Mucosa of stomach (tissue), 1 donor: ENCODE measurements around the gene XIRP2.

Source experiments
- H3K27me3 ChIP-seq: one replicate; pipeline ENCODE4 v1.7.0; 2013; ENCODE audit warnings: mild to moderate bottlenecking, low read length; ENCODE audit not compliant: control insufficient read depth, insufficient read depth
- H3K36me3 ChIP-seq: one replicate; pipeline ENCODE4 v1.7.0; 2013; ENCODE audit warnings: low read length; ENCODE audit not compliant: control insufficient read depth, insufficient read depth
- H3K4me1 ChIP-seq: one replicate; pipeline ENCODE4 v1.7.0; 2013; ENCODE audit warnings: mild to moderate bottlenecking, low read length; ENCODE audit not compliant: control insufficient read depth, insufficient read depth
- H3K4me3 ChIP-seq: one replicate; pipeline ENCODE4 v1.7.0; 2013; ENCODE audit warnings: low read length
- H3K9ac ChIP-seq: one replicate; pipeline ENCODE4 v1.7.0; 2013; ENCODE audit warnings: mild to moderate bottlenecking, low read length, moderate library complexity
- H3K9me3 ChIP-seq: one replicate; pipeline ENCODE4 v1.7.0; 2013; ENCODE audit warnings: mild to moderate bottlenecking, low read length, moderate library complexity; ENCODE audit not compliant: control insufficient read depth
- donor health status: Pancreatic carcinoma.

The XIRP2 gene

DNA sequence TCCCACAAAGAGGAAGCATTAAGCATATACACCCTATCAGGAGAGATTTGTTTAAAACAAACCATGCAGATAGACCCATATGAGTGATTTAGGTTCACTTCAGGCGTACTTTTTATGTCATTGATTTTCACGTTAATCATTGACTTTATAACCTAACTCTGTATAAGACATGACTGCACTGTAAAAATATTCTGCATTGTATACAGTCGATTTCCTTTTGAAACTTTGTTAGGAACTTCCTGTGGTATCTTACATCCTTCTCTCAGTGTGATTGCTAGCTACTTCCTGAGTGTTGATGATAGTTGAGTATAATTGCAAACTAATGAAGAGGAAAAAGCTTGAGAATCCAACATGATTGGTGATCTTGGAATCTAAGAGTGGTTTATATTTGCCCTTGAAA lies 69.4 kb downstream of the XIRP2 start:
- H3K4me1 ChIP-seq: peaks cover 10% of the 10 kb centered on the region

DNA sequence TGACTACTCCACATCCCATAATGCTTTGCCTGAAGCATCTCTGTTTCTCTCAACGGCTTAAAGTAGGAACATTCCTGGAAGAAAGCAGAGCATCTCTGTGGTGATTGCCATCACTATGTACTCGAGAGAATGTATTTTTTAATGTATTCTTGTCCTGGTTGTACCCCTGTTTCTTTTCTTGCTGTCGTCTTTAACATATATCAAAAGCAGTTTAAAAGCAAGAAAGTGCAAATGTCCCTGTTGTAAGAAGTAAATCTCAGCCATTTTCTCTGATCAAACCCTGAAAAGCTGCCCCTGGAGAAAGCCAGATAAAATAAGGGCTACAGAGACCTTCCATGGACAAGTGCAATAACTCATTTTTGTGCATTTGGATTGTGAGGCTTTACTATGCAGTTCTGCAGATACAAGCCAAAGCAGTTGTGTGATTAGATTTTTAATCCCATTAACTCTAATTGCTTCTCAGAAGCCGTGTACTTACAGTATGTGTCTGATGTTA lies 70.8 kb downstream of the XIRP2 start:
- Histone ChIP-seq H3K9me3 (no peaks in the 10 kb centered on the region), H3K4me3 (no peak overlapping the region), H3K4me1 (peaks cover 10% of the 10 kb centered on the region), H3K27me3 (no peaks in the 10 kb centered on the region), H3K9ac (no peak overlapping the region), H3K36me3 (no peaks in the 10 kb centered on the region)

More for the DNA sequence above, 69.4 kb downstream of the XIRP2 start:
- H3K9me3 ChIP-seq: no peaks in the 10 kb centered on the region
- H3K9ac ChIP-seq: no peak overlapping the region
- no peaks in the 10 kb centered on the region for H3K27me3 ChIP-seq
- no peaks in the 10 kb centered on the region for H3K36me3 ChIP-seq
- no peak overlapping the region for H3K4me3 ChIP-seq

DNA sequence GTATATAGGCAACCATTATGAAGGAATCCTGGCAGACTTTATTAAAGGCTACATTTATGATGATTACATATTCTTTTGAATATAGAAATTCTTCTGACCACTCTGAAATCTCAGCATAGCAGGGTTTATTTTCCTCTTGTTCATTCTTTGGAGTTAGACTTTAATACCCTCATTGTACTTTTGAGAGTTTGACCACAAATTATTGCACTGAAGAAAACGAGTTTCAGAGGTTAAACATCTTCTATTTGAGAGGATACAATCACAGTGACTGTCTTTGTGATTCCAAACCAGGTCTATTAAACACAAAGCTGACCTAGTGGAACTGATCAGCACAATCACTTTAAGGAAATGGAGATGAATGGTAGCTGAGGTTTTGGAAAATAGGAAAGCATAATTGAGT lies 71.3 kb downstream of the XIRP2 start:
- Histone ChIP-seq H3K9me3 (no peaks in the 10 kb centered on the region), H3K27me3 (no peaks in the 10 kb centered on the region), H3K9ac (no peak overlapping the region), H3K4me1 (peaks cover 10% of the 10 kb centered on the region), H3K36me3 (no peaks in the 10 kb centered on the region), H3K4me3 (no peak overlapping the region)

DNA sequence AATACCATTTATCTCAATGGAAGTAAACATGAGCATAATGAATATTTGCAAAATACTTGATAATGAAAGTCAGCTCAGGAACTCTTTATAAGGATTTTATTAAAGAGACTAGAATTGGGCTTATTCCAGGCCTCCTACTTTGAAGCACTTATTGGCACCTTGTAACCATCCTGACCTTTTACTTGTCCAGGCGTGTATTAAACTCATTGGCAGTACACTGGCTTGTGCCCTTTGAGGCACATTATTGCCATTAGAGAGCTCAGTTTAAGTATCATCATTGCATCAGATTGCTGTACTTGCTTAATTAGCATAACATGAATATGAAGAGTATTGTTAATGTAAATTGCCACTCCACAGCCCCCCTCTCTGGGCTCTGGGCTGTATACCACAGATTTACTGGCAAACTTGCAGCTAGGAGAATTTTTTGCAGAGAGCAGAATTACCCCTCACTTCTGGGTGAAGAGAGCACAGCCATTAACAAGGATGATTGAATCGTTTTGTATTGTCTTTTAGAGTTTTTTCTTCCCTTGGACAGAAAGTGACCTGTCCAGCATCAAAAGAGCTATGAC lies 72.5 kb downstream of the XIRP2 start:
- H3K4me3 ChIP-seq: no peak overlapping the region
- H3K4me1 ChIP-seq: peaks cover 10% of the 10 kb centered on the region
- H3K27me3 ChIP-seq: no peaks in the 10 kb centered on the region
- no peaks in the 10 kb centered on the region for H3K9me3 ChIP-seq
- H3K36me3 ChIP-seq: no peaks in the 10 kb centered on the region
- H3K9ac ChIP-seq: no peak overlapping the region

DNA sequence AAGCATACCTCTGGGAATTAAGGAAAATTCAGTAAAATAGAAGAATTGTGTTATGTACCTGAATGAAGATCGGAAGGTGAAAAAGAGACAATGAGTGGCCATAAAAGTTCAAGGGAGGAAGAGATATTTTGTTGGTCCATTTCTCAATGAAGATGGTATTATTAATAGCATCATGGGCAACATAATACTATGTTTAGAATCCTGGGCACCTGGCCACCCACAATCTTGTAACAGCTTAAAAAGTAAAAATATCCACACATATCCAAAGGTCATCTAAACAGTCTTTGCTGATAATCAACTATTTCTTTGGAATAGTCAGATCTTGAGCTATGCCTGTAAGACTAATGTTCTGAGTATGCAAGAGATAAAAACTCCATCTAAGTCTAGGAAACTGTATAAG lies 73.7 kb downstream of the XIRP2 start:
- no peaks in the 10 kb centered on the region for H3K36me3 ChIP-seq
- H3K9ac ChIP-seq: no peak overlapping the region
- H3K9me3 ChIP-seq: no peaks in the 10 kb centered on the region
- no peaks in the 10 kb centered on the region for H3K27me3 ChIP-seq
- H3K4me1 ChIP-seq: peaks cover 10% of the 10 kb centered on the region
- H3K4me3 ChIP-seq: no peak overlapping the region

DNA sequence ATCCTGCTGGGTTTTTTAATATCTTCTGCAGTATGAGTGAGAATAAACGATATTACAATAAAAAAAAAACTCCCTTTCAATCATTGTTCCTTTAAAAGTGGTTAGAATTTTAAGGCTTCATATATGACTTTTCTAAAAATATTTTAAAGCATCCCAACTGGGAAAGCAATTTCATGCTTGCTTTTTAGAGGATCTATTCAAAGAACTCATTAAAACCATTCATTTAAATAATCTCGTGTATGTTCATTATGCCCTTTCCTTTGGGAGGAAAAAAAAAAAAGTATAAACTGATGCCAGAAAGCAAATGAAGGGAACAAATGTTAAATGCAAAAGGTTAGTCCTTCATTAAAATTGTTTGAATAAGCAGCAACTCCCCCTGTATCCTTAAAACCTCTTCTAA lies 81.2 kb downstream of the XIRP2 start:
- Histone ChIP-seq H3K9me3 (no peaks in the 10 kb centered on the region), H3K36me3 (no peaks in the 10 kb centered on the region), H3K4me3 (no peak overlapping the region), H3K9ac (no peak overlapping the region), H3K27me3 (no peaks in the 10 kb centered on the region), H3K4me1 (no peaks in the 10 kb centered on the region)

DNA sequence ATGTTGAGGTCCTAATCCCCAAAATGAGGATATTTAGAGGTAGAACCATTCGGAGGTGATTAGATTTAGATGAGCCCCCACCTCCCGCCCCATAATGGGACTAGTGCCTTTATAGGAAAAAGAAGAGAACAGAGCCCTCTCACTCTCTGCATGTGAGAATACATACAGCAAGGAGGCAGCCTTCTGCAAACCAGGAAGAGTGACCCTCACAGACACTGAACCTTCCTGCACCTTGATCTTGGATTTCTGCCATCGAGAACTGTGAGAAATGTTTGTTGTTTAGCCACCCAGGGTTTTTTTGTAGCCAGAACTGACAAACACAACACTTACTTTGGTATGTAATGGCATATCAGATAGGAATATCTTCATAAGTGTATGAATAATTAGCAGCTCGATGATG lies 83.7 kb downstream of the XIRP2 start:
- H3K27me3 ChIP-seq: no peaks in the 10 kb centered on the region
- no peaks in the 10 kb centered on the region for H3K4me1 ChIP-seq
- H3K4me3 ChIP-seq: no peak overlapping the region
- H3K9ac ChIP-seq: no peak overlapping the region
- no peaks in the 10 kb centered on the region for H3K9me3 ChIP-seq
- H3K36me3 ChIP-seq: no peaks in the 10 kb centered on the region

DNA sequence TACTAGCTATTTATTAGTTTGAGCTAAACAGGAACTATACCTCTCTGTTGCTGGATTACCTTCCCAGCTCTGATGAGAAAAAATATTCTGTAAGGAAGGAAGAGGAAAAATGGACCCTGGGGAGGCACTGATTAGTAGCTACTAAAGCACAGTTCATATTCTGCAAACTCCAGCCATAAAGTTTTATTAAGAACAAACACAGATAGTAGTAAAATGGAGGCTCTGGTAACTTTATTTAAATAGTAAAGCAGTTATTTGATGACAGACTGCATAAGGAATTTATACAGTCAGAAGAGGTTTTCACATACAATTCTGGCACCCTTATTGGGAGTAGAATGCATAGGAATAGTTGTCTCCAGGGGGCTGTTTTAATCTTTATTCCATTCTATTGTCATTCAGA lies 84.1 kb downstream of the XIRP2 start:
- Histone ChIP-seq H3K4me3 (no peak overlapping the region), H3K4me1 (no peaks in the 10 kb centered on the region), H3K9me3 (no peaks in the 10 kb centered on the region), H3K27me3 (no peaks in the 10 kb centered on the region), H3K9ac (no peak overlapping the region), H3K36me3 (no peaks in the 10 kb centered on the region)

DNA sequence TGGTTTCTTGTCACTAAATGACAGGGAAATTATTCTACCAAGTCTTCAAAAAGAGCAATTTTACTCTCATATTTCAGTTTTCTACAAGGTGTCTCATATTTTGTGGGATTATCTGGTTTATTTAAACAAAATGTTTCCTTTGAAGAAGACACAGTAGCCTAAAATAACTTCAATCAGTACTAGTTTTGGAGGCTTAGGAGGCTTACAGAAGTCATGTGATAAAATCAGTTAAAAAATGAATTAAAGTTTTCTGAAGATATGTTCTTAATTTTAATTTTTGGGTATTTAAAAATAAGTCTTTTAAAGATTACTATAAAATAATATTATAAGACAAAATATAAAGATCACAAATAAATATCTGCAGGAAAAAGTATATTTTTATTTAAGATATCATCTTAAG lies 95.9 kb downstream of the XIRP2 start:
- Histone ChIP-seq H3K9me3 (no peaks in the 10 kb centered on the region), H3K4me3 (no peak overlapping the region), H3K4me1 (no peaks in the 10 kb centered on the region)

DNA sequence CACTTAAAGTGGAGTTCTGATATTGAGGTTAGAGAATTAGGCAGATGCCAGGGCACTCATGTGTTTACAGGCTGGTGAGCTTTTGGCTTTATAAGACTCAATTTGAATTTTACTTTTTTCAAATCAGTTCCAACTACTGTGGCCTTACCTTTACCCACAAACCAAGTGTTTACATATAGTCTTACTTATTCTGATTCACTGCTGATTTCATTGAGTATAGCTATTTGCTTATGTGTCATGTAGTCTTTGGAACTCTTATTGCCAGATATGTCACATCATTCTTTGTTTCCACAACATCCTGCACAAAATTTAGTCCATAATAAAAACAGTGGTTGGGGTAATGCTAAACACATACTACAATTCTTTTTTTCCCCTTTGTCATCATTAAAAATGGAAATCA lies 96.5 kb downstream of the XIRP2 start:
- Histone ChIP-seq H3K27me3 (no peaks in the 10 kb centered on the region), H3K36me3 (no peaks in the 10 kb centered on the region), H3K9me3 (no peaks in the 10 kb centered on the region), H3K9ac (no peak overlapping the region), H3K4me3 (no peak overlapping the region), H3K4me1 (no peaks in the 10 kb centered on the region)

More for the DNA sequence above, 95.9 kb downstream of the XIRP2 start:
- H3K9ac ChIP-seq: no peak overlapping the region
- H3K36me3 ChIP-seq: no peaks in the 10 kb centered on the region
- H3K27me3 ChIP-seq: no peaks in the 10 kb centered on the region

DNA sequence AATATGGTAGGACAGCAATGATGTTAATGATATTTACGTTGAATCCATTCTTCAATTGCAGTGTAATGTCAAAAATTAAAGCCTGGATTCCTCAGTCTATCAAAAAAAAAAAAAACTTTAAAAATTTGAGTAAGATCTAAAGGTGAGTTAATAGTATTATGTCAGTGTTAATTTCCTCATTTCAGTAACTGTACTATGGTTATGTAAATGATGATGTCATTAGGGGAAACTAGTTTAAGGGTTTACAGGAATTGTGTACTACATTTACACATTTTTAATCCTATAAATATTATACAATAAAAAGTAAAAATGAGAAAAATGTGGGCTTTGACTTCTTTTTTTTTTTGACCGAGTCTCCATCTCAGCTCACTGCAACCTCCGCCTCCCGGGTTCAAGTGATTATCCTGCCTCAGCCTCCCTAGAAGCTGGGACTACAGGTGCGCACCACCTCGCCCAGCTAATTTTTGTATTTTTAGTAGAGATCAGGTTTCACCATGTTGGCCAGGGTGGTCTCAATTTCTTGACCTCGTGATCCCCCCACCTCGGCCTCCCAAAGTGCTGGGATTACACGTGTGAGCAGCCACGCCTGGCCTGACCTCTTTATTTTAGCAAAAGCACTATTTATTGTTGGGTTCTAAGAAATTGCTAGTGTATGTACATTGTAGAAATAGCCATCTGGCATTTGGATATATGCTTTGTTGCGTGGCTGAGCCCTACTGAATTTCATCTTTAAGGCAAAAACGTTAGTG lies 106.5 kb downstream of the XIRP2 start:
- no peak overlapping the region for H3K9ac ChIP-seq
- no peak overlapping the region for H3K4me3 ChIP-seq
- no peaks in the 10 kb centered on the region for H3K27me3 ChIP-seq

DNA sequence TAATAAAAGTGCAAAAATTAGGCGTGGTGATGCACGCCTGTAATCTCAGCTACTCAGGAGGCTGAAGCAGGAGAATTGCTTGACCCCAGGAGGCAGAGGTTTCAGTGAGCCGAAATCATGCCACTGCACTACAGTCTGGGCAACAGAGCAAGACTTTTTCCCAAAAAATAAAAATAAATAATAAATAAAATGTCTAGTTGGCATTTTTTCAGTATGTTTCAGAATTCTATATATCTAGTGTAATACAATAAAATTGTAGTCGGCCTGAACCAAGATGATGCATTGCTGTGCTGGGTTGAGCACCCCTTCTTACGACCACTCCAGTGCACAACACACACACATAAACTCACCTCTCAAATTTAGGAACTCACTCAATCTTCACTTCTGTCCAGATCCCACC lies 108.2 kb downstream of the XIRP2 start:
- Histone ChIP-seq H3K27me3 (no peaks in the 10 kb centered on the region), H3K9ac (no peak overlapping the region), H3K4me3 (no peak overlapping the region), H3K36me3 (no peaks in the 10 kb centered on the region), H3K4me1 (no peaks in the 10 kb centered on the region), H3K9me3 (no peaks in the 10 kb centered on the region)

More for the DNA sequence above, 106.5 kb downstream of the XIRP2 start:
- Histone ChIP-seq H3K36me3 (no peaks in the 10 kb centered on the region), H3K9me3 (no peaks in the 10 kb centered on the region), H3K4me1 (no peaks in the 10 kb centered on the region)
